NCI-H1048 (cell line): ENCODE measurements around the gene ZNF660.
A peak's percentile ranks its signal among the peaks of the same experiment; 100 is the strongest.

Experiments used
- DNase-seq: peaks from one replicate; lab custom pipeline; 2025; lab: John Stamatoyannopoulos, UW

ZNF660 gene

DNA sequence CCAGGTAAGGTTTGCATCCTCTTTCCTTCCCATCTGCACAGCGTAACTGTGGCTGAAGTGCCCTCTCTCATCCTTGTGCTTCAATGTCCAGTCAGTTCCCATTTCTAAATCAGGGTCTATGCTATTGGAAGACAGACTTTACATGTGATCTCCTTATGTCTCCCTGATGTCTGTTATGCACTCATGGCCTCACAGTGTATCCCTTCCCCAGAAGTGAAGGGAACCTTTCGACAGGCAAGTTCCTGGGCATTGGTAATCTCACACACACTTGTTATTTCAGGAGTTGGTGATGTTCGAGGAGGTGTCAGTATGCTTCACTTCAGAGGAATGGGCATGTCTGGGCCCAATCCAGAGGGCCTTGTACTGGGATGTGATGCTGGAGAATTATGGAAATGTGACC lies 47.4 kb downstream of the ZNF660 start:
- no peak for DNase-seq

GRCh38 chr3:44642337-44642736 lies 57.6 kb downstream of the ZNF660 start:
- no peak for DNase-seq

GRCh38 chr3:44643024-44643423 lies 58.3 kb downstream of the ZNF660 start:
- DNase-seq: no peak

DNA sequence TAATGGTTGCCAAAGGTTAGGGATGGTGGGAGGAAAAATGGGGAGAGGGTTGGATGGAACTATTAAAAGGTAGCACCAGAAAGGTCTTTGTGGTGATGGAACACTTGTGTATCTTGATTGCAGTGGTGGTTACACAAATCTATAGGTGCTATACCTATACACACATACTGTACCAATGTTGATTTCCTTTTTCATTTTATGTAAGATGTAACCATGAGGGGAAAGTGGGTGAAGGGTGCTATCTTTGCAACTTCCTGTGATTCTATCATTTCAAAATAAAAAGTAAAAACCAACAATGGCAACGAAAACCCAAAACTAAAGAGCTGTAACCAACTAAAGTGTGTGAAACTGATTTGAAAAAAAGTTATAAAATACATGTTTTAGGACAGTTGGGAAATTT lies 63.0 kb downstream of the ZNF660 start:
- DNase-seq: no peak

DNA sequence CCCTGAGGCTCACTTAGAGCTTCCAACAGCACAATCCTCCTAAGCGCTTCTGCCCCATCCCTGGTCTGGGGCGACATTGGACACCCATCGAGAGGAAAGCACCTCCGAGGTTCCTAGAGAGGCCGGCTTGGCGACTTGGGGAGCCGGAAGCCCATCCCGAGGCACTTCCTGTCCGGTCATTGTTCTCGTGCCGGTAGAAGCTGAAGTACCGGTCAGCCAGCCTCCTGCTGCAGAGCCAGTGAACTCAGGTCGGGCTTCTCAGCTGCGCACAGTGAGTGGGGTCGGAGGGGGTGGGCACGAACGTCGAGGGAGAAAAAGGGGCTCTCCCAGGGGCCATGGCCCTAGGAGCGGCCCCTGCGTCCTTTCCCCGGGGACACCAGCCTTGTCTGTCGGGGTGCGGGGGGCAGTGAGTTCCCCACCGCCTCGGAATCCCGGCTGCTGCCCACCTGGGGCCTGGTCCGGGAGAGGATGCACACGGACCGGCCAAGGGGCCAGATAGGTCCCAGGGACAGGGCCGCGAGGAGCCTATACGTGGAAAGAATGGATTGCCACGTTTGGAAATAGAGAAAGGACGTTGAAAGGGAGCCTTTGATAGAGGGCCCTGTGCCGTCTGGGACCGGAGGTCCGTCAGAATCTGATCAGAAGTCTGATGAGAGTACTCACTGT lies 63.9 kb downstream of the ZNF660 start, which contains the start of gene ZNF35:
Gene ZNF35 (plus strand): TSS at position 169 of the 666 bp plus-strand sequence. CDS start 2,336 bp downstream, outside the sequence.
- DNase-seq: peak; percentile 46
